ENCODE measurements around the gene OCA2.
"Not testable (repeated sequence)": the region's sequence is repeated elsewhere in the genome, so short reads cannot be mapped to it uniquely, and the experiment has no call there.

The OCA2 gene

DNA sequence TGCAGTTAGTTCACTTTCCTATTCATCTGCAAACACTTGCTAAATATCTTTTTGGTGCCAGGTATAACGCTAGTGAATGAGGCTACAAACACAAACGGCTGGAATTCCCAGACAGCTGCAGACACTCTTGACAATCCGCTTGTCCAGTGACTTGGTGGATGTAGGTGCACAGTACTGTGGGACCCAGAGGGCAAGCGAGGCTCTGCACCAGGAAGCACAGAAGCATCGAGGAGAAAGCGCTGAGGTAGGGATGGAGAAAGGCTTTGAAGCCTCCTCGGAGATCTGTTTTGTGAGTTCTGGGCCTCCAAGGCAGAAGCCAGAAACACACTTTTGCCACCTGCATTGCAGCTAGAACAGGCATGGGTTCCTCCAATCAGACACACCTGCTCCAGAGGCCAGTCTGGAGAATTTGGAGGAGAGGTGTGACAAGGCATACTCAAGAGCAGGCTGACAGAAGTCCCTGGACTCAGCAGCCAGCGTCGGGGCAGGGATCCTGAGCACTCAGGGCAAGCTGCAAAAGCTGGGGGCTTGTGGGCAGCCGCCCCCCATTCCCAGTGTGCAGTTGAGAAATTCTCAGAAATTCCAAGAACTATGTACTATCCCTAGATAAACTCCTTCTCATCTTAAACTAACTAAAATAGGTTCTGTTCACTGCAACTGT, 232.5 kb downstream of the OCA2 start:
- no peak for DNase-seq

DNA sequence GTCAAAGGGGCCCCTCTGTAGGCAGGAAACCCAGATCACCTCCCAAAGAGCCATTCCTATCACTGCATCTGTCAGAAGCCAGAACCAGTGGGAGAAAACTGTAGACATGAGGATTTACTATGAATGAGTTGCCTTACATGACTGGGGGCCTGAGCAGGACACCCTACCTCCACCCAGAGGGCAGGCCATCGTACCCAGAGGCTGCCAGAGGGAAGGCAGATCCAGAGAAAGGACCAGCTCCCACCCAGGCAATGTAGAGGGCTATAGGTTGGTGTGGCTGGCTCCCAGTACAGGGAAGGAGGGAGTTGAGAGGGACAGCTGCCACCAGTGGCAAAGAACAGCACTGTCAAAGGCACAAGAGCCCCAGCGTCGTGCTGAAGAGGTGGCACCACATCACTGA, 233.2 kb downstream of the OCA2 start:
- DNase-seq, result no peak

DNA sequence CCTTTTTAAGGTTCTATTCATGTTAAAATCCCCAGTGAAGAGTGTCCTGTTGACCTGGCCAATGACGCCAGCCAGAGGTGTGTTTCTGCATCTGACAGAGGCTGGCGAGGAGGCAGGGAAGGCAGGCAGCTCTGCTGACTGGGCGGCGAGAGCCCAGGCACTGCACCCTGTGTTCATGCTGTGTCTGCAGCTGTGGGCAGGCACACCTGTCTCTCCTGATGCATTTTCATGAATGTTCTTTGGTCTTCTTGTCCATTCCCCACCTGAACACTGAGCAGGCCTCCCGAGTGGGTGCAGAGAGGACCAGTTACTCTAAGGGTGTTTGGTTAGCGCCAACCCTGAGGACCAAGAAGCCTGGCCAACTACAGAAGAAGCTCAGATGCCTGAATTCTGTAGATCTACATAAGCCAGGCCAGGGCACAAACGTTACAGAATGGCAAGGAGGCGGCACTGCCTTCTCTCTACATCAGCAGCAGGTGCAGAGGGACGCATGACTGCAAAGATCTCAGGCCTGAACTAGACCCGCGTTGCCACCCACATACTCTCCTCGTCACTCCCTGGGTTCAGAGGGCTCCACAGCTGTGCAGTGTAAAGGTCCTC, 233.7 kb downstream of the OCA2 start:
- DNase-seq, result no peak

DNA sequence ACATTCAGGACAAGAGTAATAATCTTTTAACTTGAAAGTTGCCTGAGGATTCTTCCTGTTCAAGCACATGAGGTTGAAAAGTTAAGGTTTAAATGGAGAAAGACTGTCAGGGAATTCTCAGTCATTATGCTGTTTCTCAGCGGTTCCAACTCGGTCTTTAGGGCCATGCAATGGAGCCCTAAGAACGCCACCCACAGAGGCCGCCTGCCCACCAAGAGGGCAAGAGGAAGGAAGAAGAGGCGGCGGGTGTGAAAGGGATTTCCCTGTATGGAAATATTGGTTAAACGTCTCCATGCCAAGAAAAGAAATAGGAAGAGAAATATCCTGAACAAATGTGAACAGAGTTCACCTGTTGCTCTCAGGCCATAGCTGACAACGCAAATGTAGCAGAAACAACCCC, 234.4 kb downstream of the OCA2 start:
- DNase-seq, result no peak

DNA sequence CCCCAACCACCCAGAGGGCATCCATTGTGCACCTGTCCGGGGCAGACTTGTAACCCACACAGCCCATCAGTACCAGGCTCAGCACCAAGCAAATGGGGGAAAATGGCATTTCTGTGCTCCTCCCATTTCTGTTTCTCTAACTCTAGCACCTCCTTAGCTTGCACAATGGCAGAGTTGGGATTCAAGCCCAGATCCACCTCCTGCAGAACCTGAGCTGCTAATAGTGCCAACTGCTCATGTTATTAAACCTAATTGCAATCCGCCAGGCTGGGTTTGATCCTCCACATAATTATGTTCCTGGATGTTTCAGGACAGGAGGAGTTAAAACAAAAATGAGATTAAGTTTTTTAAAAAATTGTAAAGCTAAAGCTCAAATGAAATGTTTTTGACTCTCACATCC, 235.0 kb downstream of the OCA2 start:
- DNase-seq, result peak; percentile 0

DNA sequence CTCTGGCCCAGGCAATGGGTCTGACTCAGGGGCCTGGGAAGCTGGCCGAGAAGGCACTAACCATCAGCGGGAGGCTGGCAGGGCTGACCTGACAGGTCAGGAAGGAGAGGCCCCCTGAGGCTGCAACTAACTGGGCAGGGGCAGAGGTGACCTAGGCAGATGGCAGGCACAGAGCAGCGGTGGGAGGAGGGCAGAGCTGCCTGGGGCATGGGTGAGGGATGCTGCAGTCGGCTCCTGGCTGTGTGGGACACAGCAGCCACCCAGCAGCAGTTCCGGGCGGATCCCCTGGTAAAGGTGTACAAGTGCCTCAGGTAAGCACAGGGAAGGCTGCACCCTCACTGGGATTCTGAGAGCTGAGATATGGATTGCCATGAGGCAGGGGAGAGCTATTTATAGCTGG, 236.1 kb downstream of the OCA2 start:
- DNase-seq, result no peak

DNA sequence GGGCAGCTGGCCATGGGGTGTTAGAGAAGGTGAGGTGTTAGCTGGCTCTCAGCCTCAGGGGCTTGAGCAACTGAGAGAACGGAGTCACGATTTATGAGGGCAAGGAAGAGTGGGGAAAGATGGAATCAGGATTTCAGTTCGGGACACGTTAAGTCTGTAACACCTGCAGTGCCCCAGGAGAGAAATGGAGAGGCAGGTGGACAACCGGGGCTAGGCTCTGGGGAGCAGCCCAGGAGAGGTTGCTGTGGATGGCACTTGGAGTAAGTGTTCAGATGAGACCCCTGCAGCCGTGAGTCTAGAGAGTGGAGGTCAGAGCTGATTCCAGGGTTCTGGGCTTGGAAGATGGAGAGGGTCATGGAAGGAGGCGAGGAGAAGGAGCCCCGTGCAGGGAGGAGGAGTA, 237.9 kb downstream of the OCA2 start:
- DNase-seq, result no peak

DNA sequence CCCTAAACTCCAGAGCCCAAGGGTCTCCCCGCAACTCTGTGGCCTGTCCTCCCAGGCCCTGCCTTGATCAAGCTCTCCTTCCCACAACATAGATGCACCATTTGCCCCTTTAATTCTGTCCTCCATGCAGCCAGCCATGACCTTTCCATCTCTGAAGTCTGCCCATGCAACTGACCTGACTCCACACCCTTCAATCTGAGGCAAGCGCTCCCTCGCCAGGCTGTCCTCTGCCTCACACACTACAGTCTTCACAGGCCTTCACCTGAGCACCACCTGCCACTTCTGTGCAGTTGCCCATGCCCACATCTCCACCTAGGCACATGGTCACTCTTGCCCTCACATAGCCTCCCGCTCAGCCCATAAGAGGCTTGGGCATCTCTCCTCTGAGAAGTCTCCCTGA, 244.0 kb downstream of the OCA2 start:
- DNase-seq, result no peak

DNA sequence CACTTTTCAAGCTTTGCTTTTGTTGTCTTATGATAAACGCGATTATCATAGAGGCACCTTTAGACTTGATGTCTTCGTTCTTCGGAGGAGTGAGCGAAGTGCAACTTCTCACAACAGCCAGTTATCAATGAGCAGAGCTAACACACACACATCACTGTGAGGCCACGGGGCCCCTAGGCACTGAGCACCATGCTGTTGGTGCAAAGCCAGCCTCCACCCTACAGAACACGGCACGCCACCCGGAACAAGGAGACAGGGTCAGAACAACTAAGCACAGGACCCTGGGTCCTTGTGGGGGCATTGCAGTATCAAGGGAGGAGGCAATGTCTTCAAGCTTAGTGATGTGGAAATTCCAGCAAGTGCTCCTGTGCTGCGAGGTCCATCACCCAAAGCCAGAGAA, 244.5 kb downstream of the OCA2 start:
- DNase-seq, result no peak

DNA sequence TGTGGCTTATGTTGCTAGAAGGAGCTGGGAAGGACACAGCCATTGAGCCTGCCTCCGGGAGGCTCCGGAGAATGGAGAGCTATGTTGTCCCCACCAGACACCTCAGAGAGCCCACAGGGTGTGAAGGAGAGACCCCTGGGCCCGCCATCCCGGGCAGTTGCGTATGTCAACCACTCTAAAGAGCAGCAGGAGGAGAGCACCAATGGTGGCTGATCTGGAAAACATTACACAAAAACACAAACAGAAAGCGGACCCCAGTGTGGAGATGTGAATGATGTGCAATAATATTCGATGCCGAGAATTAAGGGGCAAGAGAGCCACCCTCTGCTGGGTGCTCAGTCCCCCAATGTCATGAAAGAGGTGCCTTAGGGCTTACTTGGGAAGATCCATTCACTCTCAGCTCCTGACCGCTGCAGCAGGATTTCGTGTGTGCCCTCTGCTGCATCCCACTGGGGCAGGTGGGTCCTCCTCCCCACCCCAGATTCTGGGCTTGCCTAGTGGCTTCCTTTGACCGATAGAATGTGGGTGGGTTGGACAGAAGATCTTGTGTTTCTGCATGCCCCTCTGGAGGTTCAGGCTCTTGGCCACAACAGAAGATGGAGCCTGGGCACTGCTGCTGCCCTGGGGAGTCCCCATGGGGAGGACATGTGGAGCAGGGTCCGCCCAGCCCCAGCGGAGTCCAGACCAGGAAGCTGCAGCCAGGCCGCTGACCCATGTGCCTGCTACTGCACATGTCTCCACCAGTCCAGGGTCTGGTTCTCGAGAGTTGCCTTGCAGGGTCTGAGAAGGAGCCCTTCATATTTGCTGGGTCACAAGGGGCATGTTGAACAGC, 245.3 kb downstream of the OCA2 start:
- DNase-seq, result no peak

DNA sequence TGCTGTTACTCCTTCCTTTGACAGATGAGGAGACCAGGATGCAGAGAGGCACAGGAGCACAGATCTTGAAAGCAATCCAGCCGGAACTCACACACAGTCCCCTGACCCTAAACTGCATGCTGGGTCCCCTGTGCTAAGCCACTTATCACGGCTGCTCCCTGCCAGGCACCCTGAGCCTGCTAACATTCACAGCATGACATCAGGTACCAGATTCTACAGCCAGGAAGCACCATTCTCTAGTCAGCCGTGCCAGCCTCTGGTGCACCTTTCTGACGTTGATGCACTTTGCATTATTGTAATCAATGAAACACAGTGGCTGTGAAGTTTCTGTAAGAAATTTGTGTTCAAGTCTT, 247.3 kb downstream of the OCA2 start:
- no peak for DNase-seq

DNA sequence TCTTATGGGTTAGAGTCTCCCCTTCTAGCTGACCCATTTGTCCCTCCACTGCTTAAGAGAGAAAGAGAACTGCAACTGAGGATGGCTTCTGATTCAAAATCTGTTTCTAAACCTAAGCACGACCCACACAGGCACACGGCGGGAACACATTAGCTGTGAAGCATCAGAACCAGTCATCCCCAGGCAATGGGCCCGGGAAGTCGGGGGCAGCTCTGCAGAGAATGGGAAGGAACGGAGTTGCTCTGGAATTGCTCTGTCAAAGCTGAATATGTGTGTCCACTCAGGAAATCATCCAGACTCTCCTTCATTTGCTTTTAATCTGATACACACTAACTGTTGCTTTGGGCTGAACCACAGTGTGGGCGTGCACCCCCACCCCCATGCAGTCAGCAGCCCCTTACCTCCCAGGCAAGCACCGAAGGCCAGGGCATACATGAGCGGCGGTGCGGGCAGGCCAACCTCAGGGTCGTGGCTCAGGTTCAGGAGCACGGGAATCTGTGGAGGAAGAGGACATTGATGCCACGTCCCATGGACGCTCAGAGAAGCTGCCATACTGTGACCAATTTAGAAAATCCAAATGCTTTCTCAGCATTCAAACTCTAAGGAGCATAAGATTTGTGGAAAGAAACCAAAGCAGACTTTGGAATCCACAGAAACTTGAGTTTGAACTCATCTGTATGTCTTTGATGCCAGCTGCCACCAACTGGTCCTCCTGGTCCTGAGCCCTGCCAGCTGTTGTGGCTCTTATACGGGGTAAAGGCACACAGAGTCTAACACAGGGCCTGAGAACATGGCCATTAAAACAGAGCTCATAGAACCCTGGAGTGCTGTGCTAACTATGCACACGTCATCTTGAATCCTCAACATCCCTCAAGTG, 247.9 kb downstream of the OCA2 start:
- no peak for DNase-seq

DNA sequence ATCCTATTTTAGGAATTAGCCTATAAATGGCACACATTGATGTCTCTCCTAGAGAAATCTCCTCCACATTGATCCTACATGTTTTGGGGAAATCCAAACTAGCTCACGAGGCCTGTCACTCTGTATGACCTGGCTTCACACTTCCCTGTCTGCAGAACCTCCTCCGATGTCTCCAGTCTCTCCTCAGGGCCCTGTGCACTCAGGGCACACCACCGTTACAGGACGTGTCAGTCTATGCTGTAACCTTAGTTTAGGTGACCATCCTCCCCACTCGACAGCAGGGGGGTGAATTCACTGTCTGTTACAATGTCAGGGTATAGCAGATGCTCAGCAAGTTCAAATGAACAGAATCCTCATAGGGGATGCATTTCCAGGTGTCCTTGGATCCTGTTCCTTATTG, 249.1 kb downstream of the OCA2 start:
- DNase-seq, result no peak

DNA sequence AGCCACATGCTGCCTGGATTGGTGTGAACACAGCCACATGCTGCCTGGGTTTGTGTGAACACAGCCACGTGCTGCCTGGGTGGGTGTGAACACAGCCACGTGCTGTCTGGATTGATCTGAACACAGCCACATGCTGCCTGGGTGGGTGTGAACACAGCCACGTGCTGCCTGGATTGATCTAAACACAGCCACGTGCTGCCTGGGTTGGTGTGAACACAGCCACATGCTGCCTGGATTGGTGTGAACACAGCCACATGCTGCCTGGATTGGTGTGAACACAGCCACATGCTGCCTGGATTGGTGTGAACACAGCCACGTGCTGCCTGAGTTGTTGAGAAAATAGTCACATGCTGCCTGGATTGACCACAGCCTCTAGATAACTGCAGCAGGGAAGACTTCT, 250.2 kb downstream of the OCA2 start:
- not testable (repeated sequence) for DNase-seq

DNA sequence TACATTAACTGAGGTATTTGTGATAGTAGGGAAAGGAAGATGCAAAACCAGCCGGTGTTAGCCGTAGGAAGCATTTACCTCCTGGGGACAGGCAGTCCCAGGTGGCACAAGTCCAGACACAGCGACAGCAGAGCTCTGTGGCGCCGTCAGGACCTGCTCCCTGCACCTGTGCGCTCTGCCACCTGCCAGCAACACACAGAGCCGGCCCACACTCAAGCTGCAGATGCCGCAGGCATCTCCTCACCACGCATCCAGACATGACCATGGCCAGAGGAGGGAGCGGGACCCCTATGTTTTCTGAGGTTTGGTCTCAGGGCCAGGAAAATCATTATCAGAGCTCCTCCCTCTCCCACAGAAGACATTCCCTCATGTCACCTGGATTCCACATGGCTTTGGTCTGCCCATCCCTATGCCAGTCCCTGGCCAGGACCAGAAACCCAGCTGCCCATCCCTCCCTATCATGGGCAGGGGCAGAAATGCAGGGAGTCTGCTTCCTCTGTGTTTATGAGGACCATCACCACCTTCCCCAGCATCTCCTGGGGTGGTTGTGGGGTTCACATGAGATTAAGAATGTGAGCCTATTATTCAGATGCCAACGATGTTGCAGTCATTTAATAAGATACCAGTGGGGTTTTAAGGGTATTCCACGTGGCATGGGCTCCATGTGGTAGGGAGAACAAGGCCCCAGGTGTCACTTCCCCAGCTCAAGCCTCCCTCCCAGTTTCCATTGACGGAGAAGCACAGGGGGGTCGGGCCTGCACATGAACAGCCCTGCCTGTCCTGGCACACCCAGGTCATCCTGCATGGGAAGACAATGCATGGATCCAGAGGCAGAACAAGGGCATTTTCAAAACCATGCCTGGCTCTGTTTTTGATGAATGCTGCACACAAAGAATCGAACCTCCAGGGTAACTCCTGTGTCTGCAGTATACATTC, 251.1 kb downstream of the OCA2 start:
- DNase-seq, result peak; percentile 5

DNA sequence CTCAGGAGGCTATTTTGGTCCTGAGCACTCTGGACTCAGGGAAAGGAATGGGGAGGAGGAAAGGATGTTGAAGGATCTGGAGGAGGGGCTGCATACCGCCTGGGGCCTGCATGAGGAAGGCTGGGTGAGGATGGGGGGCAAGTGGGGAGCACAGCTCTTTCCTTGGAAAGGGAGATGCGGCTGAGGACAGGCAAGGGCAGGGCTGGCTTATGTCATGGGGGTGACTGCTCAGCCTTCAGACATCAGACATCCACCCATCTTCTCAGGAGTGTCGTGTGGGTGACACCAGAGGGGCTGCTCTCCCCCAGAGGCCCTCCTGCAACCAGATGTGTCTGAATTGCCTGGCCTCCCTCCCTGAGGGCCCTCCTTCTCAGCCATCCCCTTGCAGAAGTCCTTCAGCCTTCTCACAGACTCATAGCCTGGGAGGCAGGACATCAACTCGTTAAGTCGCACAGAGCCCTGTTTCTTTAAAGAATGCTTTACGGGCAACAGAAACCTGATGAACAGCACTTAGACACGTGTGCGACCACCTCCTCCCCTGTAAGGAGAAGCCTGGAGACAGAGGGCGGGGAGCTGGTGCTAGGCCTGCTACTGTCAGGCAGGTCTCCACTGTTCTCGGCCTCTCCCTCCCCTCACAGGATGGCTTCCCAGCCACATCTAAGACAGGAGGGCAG, 252.3 kb downstream of the OCA2 start:
- DNase-seq, result no peak

DNA sequence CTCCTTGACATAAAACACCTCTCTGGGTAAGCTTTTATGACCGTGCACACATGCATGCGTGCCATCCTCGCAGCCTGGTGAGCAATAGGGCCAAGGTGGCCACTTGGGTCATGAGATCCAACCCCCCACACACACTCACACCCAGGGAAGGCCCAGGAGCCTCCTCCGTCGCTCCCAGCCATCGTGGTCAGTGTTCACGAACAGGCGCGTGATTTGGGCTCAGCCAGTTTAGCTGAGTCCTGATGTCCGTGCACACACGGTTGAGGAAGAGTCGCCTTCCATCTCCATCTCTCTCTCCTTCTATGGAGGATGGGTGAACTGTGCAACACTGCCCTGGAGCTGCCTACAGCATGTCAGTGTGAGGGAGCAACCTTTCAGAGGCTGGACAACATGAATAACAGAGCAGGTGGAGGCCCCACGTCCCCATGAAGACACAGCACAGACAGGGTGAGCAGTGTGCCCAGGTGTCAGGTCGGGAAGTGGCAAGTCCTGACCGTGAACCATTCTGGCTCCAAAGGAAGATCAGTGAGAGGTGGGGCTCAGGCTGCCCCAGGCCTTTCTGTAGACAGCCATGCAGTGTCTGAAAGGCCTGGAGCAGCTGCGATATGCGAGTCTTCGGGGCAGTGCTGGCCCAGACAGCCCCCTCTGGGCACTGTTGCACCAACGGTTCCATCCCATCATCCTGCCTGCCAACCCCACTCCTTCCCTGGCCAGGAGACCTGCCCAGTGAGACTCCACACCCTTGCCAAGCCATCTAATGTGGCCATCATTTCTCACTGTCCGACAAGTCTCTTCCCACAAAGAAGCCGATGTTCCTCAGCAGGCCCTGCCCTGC, 253.4 kb downstream of the OCA2 start:
- no peak for DNase-seq

DNA sequence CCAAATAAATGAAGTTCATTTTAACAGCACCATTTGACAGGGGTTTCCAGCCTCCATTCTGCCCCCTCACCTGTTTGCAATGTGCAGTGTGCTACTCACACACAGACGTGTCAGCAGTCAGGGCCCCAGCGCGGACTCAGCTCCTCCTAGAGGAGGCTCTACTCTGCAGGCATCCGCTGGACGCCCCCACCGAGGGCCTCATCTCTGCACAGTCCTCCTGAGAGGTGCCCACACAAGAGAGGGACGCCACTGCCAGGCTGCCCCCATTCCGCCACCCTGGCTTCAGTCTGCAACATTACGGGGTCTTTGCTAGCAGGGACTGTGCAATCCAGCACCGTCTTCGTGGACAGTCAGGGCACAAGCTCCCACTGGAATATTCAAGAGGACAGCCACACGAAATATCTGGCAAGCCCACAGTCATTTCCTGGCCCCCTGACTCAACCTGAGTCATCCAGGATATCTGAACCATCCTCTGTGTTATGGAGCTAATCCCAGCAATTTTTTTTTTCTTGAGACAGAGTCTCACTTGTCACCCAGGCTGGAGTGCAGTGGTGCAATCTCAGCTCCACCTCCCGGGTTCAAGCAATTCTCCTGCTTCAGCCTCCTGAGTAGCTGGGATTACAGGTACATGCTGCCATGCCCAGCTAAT, 255.0 kb downstream of the OCA2 start:
- DNase-seq, result no peak

DNA sequence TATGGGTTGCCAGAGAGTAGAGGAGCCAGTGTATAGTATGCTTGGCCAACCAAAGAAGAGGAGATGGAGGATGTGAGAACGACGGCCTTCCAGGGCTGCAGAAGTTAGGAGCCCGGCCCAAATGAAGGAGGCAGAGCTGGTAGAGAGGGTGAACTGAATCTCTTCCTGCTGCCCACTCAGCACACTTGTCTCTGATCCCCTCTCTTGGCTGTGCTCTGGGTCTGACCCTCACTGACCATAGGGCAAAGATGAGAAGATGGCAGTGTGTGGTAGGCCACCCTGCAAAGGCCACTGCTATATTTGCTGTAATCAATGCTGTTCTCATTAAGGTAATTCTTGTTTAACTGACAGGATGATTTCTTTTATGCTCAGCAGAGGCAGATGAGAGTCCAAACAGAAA, 256.0 kb downstream of the OCA2 start:
- no peak for DNase-seq

DNA sequence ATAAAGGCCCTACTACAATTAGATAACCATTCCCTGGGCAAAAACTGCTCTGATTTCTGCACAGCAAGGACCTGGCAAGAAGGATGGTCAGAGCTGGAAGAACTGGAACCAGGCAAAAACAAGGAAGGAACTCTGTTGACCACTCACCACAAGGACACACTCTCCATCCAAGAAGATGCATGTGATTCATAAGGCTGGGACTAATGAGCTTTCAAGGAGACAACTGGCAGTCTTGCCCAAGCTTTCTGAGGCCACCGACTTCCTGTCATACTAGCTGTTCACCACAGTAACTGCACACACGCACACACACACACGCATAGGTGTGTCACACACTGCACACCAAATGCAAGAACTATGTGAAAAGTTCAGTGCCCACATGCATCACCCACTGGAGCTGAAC, 256.6 kb downstream of the OCA2 start:
- DNase-seq, result no peak

Data from NCI-H1092 treated with DMSO at 0.1 percent for 48 hours (cell line).